NCI-H526 treated with DMSO at 0.1 percent for 48 hours (cell line): ENCODE measurements around the gene AFAP1L1.
"Not testable (repeated sequence)": the region's sequence is repeated elsewhere in the genome, so short reads cannot be mapped to it uniquely, and the experiment has no call there.

Source experiments
- DNase-seq: peaks from one replicate; lab custom pipeline; 2025; lab: John Stamatoyannopoulos, UW

Gene AFAP1L1

GRCh38 chr5:149374801-149375200 lies 103.1 kb downstream of the AFAP1L1 start:
- no peak for DNase-seq

- DNase-seq, result no peak
Observed at GRCh38 chr5:149375434-149375833, 103.8 kb downstream of the AFAP1L1 start.

- DNase-seq, result no peak
Observed at GRCh38 chr5:149376104-149376503, 104.4 kb downstream of the AFAP1L1 start.

GRCh38 chr5:149376711-149377447 lies 105.2 kb downstream of the AFAP1L1 start:
- no peak for DNase-seq

GRCh38 chr5:149378241-149378820 lies 106.7 kb downstream of the AFAP1L1 start:
- no peak for DNase-seq

- DNase-seq, result no peak
Observed at GRCh38 chr5:149379177-149379761, 107.6 kb downstream of the AFAP1L1 start, which contains the start of gene IL17B. IL17B (minus strand) TSS chr5:149379292; CDS start chr5:149379225, 67 bp downstream.

- DNase-seq, result no peak
Observed at GRCh38 chr5:149379818-149380374, 108.2 kb downstream of the AFAP1L1 start.

GRCh38 chr5:149380466-149381121 lies 108.9 kb downstream of the AFAP1L1 start:
- no peak for DNase-seq

- no peak for DNase-seq
Observed at GRCh38 chr5:149381261-149381985, 109.8 kb downstream of the AFAP1L1 start.

GRCh38 chr5:149381986-149382338 lies 110.3 kb downstream of the AFAP1L1 start:
- peak; percentile 16 for DNase-seq

- DNase-seq, result no peak
Observed at GRCh38 chr5:149382517-149383220, 111.0 kb downstream of the AFAP1L1 start.

GRCh38 chr5:149383399-149383798 lies 111.7 kb downstream of the AFAP1L1 start:
- DNase-seq, result no peak

GRCh38 chr5:149386166-149386565 lies 114.5 kb downstream of the AFAP1L1 start:
- DNase-seq, result no peak

GRCh38 chr5:149387081-149387631 lies 115.5 kb downstream of the AFAP1L1 start:
- DNase-seq, result no peak

GRCh38 chr5:149387982-149388381 lies 116.3 kb downstream of the AFAP1L1 start:
- no peak for DNase-seq

GRCh38 chr5:149388498-149389190 lies 117.0 kb downstream of the AFAP1L1 start:
- no peak for DNase-seq

- DNase-seq, result no peak
Observed at GRCh38 chr5:149389552-149390495, 118.2 kb downstream of the AFAP1L1 start.

GRCh38 chr5:149391076-149391475 lies 119.4 kb downstream of the AFAP1L1 start:
- DNase-seq, result not testable (repeated sequence)
